Endothelial cell of umbilical vein (primary cell): ENCODE results near the gene ZNF219. TPM values are rescaled to one million over a fixed set of nuclear protein-coding genes. Genes with fewer than 3 reads are reported as not detected.

Experiments used
- BruUV-seq: library from RNA; stranded (reverse); fragments of 400-500 nt; replicated peaks from 2 replicates; lab custom pipeline; 2021; lab: Mats Ljungman, UMichigan
- CTCF ChIA-PET: fragments of 300-600, 350-600 bp; sonication (Branson Sonifier 250); formaldehyde crosslinking; loops from one replicate; lab custom pipeline; 2021; ENCODE audit warnings: antibody characterized with exemption, inconsistent platforms; lab: Charles Lee
- POLR2A ChIA-PET: fragments of 300-600, 350-600 bp; sonication (Branson Sonifier 250); formaldehyde crosslinking; loops from one replicate; lab custom pipeline; 2021; ENCODE audit warnings: antibody characterized with exemption, inconsistent platforms; lab: Charles Lee
- DNase-seq: peaks from one replicate; pipeline ENCODE4 v3.0.0-alpha.2; 2011; ENCODE audit warnings: low read depth, low spot score
- FAIRE-seq: peaks from 2 replicates; lab custom pipeline; 2011; peaks lifted over from hg19 to GRCh38; lab: Jason Lieb, UNC
- H2AFZ ChIP-seq: 2 replicates; pipeline ENCODE4 v1.6.0; 2012; ENCODE audit warnings: low read depth, low read length, control low read depth, inconsistent platforms
- H3K27ac ChIP-seq: 2 replicates; pipeline ENCODE4 v1.5.1; 2011; ENCODE audit warnings: low read depth, mild to moderate bottlenecking, control low read depth, low read length, moderate library complexity; ENCODE audit not compliant: insufficient read depth
- H3K27me3 ChIP-seq, 2 experiments: 2 replicates each; pipeline versions ENCODE4 v1.6.0 to v1.6.1; 2011; ENCODE audit warnings: low read length in 2 of 2, mixed read lengths in 1 of 2; ENCODE audit not compliant: control insufficient read depth in 2 of 2, insufficient read depth in 2 of 2
- H3K36me3 ChIP-seq, 2 experiments: 2 replicates in 1 of 2; 3 replicates in 1 of 2; pipeline ENCODE4 v1.5.1; 2011; ENCODE audit warnings: low read length in 2 of 2, mild to moderate bottlenecking in 1 of 2, moderate library complexity in 1 of 2; ENCODE audit not compliant: control insufficient read depth in 2 of 2, insufficient read depth in 2 of 2; ENCODE audit errors: extremely low read depth in 1 of 2
- H3K4me1 ChIP-seq: 3 replicates; pipeline ENCODE4 v1.5.1; 2011; ENCODE audit warnings: mild to moderate bottlenecking, low read length; ENCODE audit not compliant: control insufficient read depth, insufficient read depth; ENCODE audit errors: extremely low read depth
- H3K4me2 ChIP-seq: 2 replicates; pipeline ENCODE4 v1.6.1; 2011; ENCODE audit warnings: low read length, control low read depth, mixed read lengths; ENCODE audit not compliant: insufficient read depth
- H3K4me3 ChIP-seq, 3 experiments: fragments of 200-600 bp in 1 of 3; sonication (generic), shearing (Covaris generic) in 1 of 3; replicated peaks in 1 of 3; 2 replicates each; pipeline ENCODE4 v1.5.1; 2011 to 2016; ENCODE audit warnings: control low read depth in 3 of 3, low read length in 3 of 3, mild to moderate bottlenecking in 2 of 3, inconsistent platforms in 1 of 3, low read depth in 1 of 3, moderate library complexity in 1 of 3; ENCODE audit not compliant: insufficient read depth in 1 of 3
- H3K79me2 ChIP-seq: 2 replicates; pipeline ENCODE4 v1.6.0; 2012; ENCODE audit warnings: low read length, inconsistent platforms; ENCODE audit not compliant: control insufficient read depth, insufficient read depth
- H3K9ac ChIP-seq: replicated peaks from 2 replicates; pipeline ENCODE3; 2011; ENCODE audit warnings: low read length, control low read depth; ENCODE audit not compliant: insufficient read depth; ENCODE audit errors: extremely low read depth
- H3K9me1 ChIP-seq: replicated peaks from 3 replicates; pipeline ENCODE4 v1.6.0; 2011; ENCODE audit warnings: mild to moderate bottlenecking, low read length; ENCODE audit not compliant: control insufficient read depth, insufficient read depth; ENCODE audit errors: extremely low read depth
- H3K9me3 ChIP-seq: replicated peaks from 2 replicates; pipeline ENCODE4 v1.5.1; 2012; ENCODE audit warnings: low read length, inconsistent platforms; ENCODE audit not compliant: control insufficient read depth, insufficient read depth
- H4K20me1 ChIP-seq: replicated peaks from 2 replicates; pipeline ENCODE3; 2011; ENCODE audit warnings: mild to moderate bottlenecking, low read length; ENCODE audit not compliant: control insufficient read depth, insufficient read depth; ENCODE audit errors: extremely low read depth
- CTCF ChIP-seq, 2 donors: IDR thresholded peaks; 1 replicate in 1 of 2; 2 replicates in 1 of 2; pipeline ENCODE4 v1.5.1; 2011; ENCODE audit warnings: low read length in 2 of 2, mild to moderate bottlenecking in 2 of 2, moderate library complexity in 2 of 2, control low read depth in 1 of 2, inconsistent platforms in 1 of 2, low read depth in 1 of 2; ENCODE audit not compliant: insufficient read depth in 1 of 2; ENCODE audit errors: extremely low read depth in 1 of 2
- EZH2 ChIP-seq: IDR thresholded peaks from 2 replicates; pipeline ENCODE4 v1.6.1; 2012; ENCODE audit warnings: borderline replicate concordance, low read depth, mild to moderate bottlenecking, moderate library complexity, low read length, inconsistent platforms; ENCODE audit not compliant: severe bottlenecking
- FOS ChIP-seq: IDR thresholded peaks from 2 replicates; pipeline ENCODE4 v1.6.1; 2011; ENCODE audit warnings: mild to moderate bottlenecking, low read length, moderate library complexity, borderline replicate concordance; ENCODE audit not compliant: insufficient read depth
- GATA2 ChIP-seq: IDR thresholded peaks from 2 replicates; pipeline ENCODE4 v1.7.0; 2011; ENCODE audit warnings: low read depth, mild to moderate bottlenecking, moderate library complexity, mixed read lengths, low read length; ENCODE audit not compliant: insufficient read length, insufficient read depth
- JUN ChIP-seq: IDR thresholded peaks from 2 replicates; pipeline ENCODE4 v1.6.1; 2011; ENCODE audit warnings: borderline replicate concordance, low read depth; ENCODE audit not compliant: insufficient read length, insufficient read depth
- MAX ChIP-seq: IDR thresholded peaks from 2 replicates; pipeline ENCODE4 v1.6.1; 2011; ENCODE audit not compliant: insufficient read depth, insufficient read length
- MYC ChIP-seq: IDR thresholded peaks from one replicate; pipeline ENCODE4 v1.6.1; 2011; ENCODE audit warnings: mild to moderate bottlenecking, low read depth, low read length
- POLR2A ChIP-seq: IDR thresholded peaks from 2 replicates; pipeline ENCODE4 v1.6.1; 2012; ENCODE audit warnings: low read depth, mild to moderate bottlenecking, control low read depth, low read length
- POLR2AphosphoS5 ChIP-seq: IDR thresholded peaks from 2 replicates; pipeline ENCODE4 v1.6.1; 2012; ENCODE audit warnings: low read depth, mild to moderate bottlenecking, control low read depth, low read length, moderate library complexity; ENCODE audit not compliant: insufficient read depth
- dilution Hi-C: fragments of 300-500 bp; cut with MboI; formaldehyde crosslinking; loops from one replicate; pipeline ENCODE4 v1.15.0; 2019; ENCODE audit warnings: low sequenced_read_pairs; ENCODE audit not compliant: extremely low pct_ligation_motif_present
- intact Hi-C: fragments of 100-400 bp; cut with micrococcal nuclease; formaldehyde crosslinking; loops from one replicate; pipeline ENCODE4 v1.10.0; 2022
- polyA plus RNA-seq, 4 experiments: library from polyadenylated mRNA; depleted of rRNA in 3 of 4; stranded (reverse) in 3 of 4; unstranded in 1 of 4; fragments of >200 nt; gene quantifications; 2 replicates each; pipeline versions ENCODE4 v1.2.1 to v1.2.3, GENCODE V29; 2011 to 2012; ENCODE audit warnings: missing spikeins in 1 of 4
- total RNA-seq: library from RNA; stranded (reverse); gene quantifications from 2 replicates; pipeline ENCODE4 v1.2.3, GENCODE V29; 2021

Gene ZNF219
- total and polyA plus RNA-seq, 2 donors (not counting 3 experiments of a cell fraction or from before 2014, with no cell fraction given) = 13.2 to 15.2 TPM

GRCh38 chr14:21118933-21119332 is 20.5 kb upstream of the ZNF219 start:
- DNase-seq (no peak), FAIRE-seq (no peak)
- POLR2A ChIA-PET = no interaction called here
- no peaks in the 10 kb centered on the region for H3K9me3 ChIP-seq
- H2AFZ ChIP-seq = no peak overlapping the region
- no peaks in the 10 kb centered on the region for H3K36me3 ChIP-seq
- H3K27ac ChIP-seq = no peak overlapping the region
- no TSS peak for BruUV-seq
- no peaks in the 10 kb centered on the region for H4K20me1 ChIP-seq
- H3K4me3 ChIP-seq = no peak overlapping the region
- no peak overlapping the region for H3K4me2 ChIP-seq
- no peaks in the 10 kb centered on the region for H3K79me2 ChIP-seq
- intact Hi-C loops (no loop called here), dilution Hi-C loops (no loop called here)
- peaks cover 3 to 17% of the 10 kb centered on the region in 2 experiments for H3K27me3 ChIP-seq
- CTCF ChIA-PET = interaction anchor here (1.1 to 1.5 kb wide), 2 partner anchors 14 to 104 kb away, joined by 3 to 6 read pairs; no protein-coding TSS in a partner anchor
- no peaks in the 10 kb centered on the region for H3K4me1 ChIP-seq
- no peaks in the 10 kb centered on the region for H3K9me1 ChIP-seq
- H3K9ac ChIP-seq = no peak overlapping the region
- no peak for TF ChIP-seq MYC
- TF ChIP-seq MAX = no peak
- TF ChIP-seq FOS = no peak
- no peak for TF ChIP-seq POLR2A
- TF ChIP-seq JUN = no peak
- no peak for TF ChIP-seq GATA2

- Histone ChIP-seq H3K9ac (no peak overlapping the region), H3K4me1 (no peaks in the 10 kb centered on the region), H3K9me3 (no peaks in the 10 kb centered on the region), H3K4me2 (no peak overlapping the region), H4K20me1 (no peaks in the 10 kb centered on the region), H2AFZ (no peak overlapping the region), H3K9me1 (no peaks in the 10 kb centered on the region), H3K36me3 (no peaks in the 10 kb centered on the region), H3K4me3 (no peak overlapping the region), H3K79me2 (no peaks in the 10 kb centered on the region), H3K27ac (no peak overlapping the region), H3K27me3 (peaks cover 2 to 5% of the 10 kb centered on the region in 2 experiments)
- ChIA-PET CTCF (no interaction called here), POLR2A (no interaction called here)
- intact Hi-C loops = no loop called here
- FAIRE-seq = no peak
- BruUV-seq = no TSS peak
- dilution Hi-C loops = no loop called here
- no peak for DNase-seq
- no peak for TF ChIP-seq GATA2
- TF ChIP-seq CTCF (IDR thresholded peaks at IDR 0.05; ENCODE audit: extremely low read depth in 1 of 2, insufficient read depth in 1 of 2, low read depth in 1 of 2, low read length in 2 of 2) = no peak
- no peak for TF ChIP-seq MYC
- TF ChIP-seq FOS = no peak
- no peak for TF ChIP-seq POLR2A
- no peak for TF ChIP-seq EZH2
- no peak for TF ChIP-seq POLR2AphosphoS5
- no peak for TF ChIP-seq MAX
- TF ChIP-seq JUN = no peak
Observed at GRCh38 chr14:21113369-21113768, 14.9 kb upstream of the ZNF219 start.
